HepG2 (cell line): ENCODE data around the gene SPATA33. TPM values are rescaled to one million over a fixed set of nuclear protein-coding genes. Genes with fewer than 3 reads are reported as not detected.

ENCODE experiments used
- ARHGAP35 ChIP-seq: sonication (generic); formaldehyde crosslinking; IDR thresholded peaks from 2 replicates; pipeline ENCODE4 v1.9.0; 2022; ENCODE audit warnings: mild to moderate bottlenecking, inconsistent platforms, moderate library complexity, missing genetic modification reagents, borderline replicate concordance
- EP300 ChIP-seq, 3 experiments: sonication (generic) in 1 of 3; formaldehyde crosslinking in 1 of 3; IDR thresholded peaks; 2 replicates each; pipeline versions ENCODE4 v1.5.1 to v1.6.1; 2011 to 2020; ENCODE audit warnings: low read depth in 2 of 3, low read length in 2 of 3, borderline replicate concordance in 1 of 3, improper control_type of control experiment in 1 of 3, mild to moderate bottlenecking in 1 of 3, missing genetic modification reagents in 1 of 3, moderate library complexity in 1 of 3
- GLI4 ChIP-seq: sonication (generic); formaldehyde crosslinking; IDR thresholded peaks from 2 replicates; pipeline ENCODE4 v1.5.1; 2020; ENCODE audit warnings: missing genetic modification reagents, mild to moderate bottlenecking, moderate library complexity, borderline replicate concordance
- HNF1B ChIP-seq: sonication (generic); formaldehyde crosslinking; IDR thresholded peaks from 2 replicates; pipeline ENCODE4 v1.5.1; 2020; ENCODE audit warnings: mild to moderate bottlenecking, moderate library complexity, missing genetic modification reagents
- KAT7 ChIP-seq: IDR thresholded peaks from 2 replicates; pipeline ENCODE4 v1.6.1; 2018; ENCODE audit warnings: borderline replicate concordance, missing compliant biosample characterization
- MAZ ChIP-seq, 2 experiments: sonication (generic) in 1 of 2; formaldehyde crosslinking in 1 of 2; IDR thresholded peaks; 2 replicates each; pipeline versions ENCODE4 v1.5.0 to v1.6.1; 2012 to 2020; ENCODE audit warnings: low read depth in 2 of 2, mild to moderate bottlenecking in 2 of 2, borderline replicate concordance in 1 of 2, improper control_type of control experiment in 1 of 2, low read length in 1 of 2, missing genetic modification reagents in 1 of 2, moderate library complexity in 1 of 2
- NFKB2 ChIP-seq: sonication (generic); formaldehyde crosslinking; IDR thresholded peaks from 2 replicates; pipeline ENCODE4 v1.4.0; 2020; ENCODE audit warnings: missing genetic modification reagents, borderline replicate concordance
- RFX3 ChIP-seq: IDR thresholded peaks from 2 replicates; pipeline ENCODE4 v1.6.1; 2016; ENCODE audit warnings: missing biosample characterization, missing genetic modification reagents
- SKI ChIP-seq: fragments of 450-650 bp; IDR thresholded peaks from one replicate; pipeline ENCODE4 v1.6.1; 2018; ENCODE audit warnings: mild to moderate bottlenecking; ENCODE audit not compliant: partially characterized antibody
- ZFP90 ChIP-seq: sonication (generic); formaldehyde crosslinking; IDR thresholded peaks from 2 replicates; pipeline ENCODE4 v1.8.0; 2022; ENCODE audit warnings: missing genetic modification reagents, mild to moderate bottlenecking, inconsistent platforms, borderline replicate concordance
- ZNF230 ChIP-seq: sonication (generic); formaldehyde crosslinking; IDR thresholded peaks from 2 replicates; pipeline ENCODE4 v1.4.0; 2020; ENCODE audit warnings: mild to moderate bottlenecking, missing genetic modification reagents
- ZNF331 ChIP-seq: sonication (generic); formaldehyde crosslinking; IDR thresholded peaks from 2 replicates; pipeline ENCODE4 v1.4.0; 2020; ENCODE audit warnings: missing genetic modification reagents
- ZNF598 ChIP-seq: sonication (generic); formaldehyde crosslinking; IDR thresholded peaks from 2 replicates; pipeline ENCODE4 v1.5.1; 2020; ENCODE audit warnings: mild to moderate bottlenecking, missing genetic modification reagents, borderline replicate concordance
- ZNF710 ChIP-seq: sonication (generic); formaldehyde crosslinking; IDR thresholded peaks from 2 replicates; pipeline ENCODE4 v1.5.0; 2020; ENCODE audit warnings: mild to moderate bottlenecking, missing genetic modification reagents, borderline replicate concordance
- ZNF780A ChIP-seq: sonication (generic); formaldehyde crosslinking; IDR thresholded peaks from 2 replicates; pipeline ENCODE4 v1.8.0; 2022; ENCODE audit warnings: mild to moderate bottlenecking, missing genetic modification reagents, moderate library complexity
- ZSCAN25 ChIP-seq: sonication (generic); formaldehyde crosslinking; IDR thresholded peaks from 2 replicates; pipeline ENCODE4 v1.8.0; 2022; ENCODE audit warnings: mild to moderate bottlenecking, missing genetic modification reagents
- polyA plus RNA-seq, 8 experiments: library from polyadenylated mRNA; depleted of rRNA in 3 of 8; stranded (reverse) in 7 of 8; unstranded in 1 of 8; fragments of >200 nt; fragmentation: Illumina TruSeq in 4 of 8; extraction: Trizol in 4 of 8; gene quantifications; 2 replicates each; pipeline versions ENCODE4 v1.2.1 to v1.2.3, GENCODE V29; 2011 to 2016; ENCODE audit warnings: low read depth in 4 of 8, missing spikeins in 1 of 8, mixed read lengths in 1 of 8; ENCODE audit not compliant: insufficient read depth in 1 of 8
- total RNA-seq, 5 experiments: library from RNA; depleted of rRNA; stranded (reverse); fragments of >200 nt; fragmentation: Illumina TruSeq; extraction: Trizol; gene quantifications; 2 replicates each; pipeline ENCODE4 v1.2.3, GENCODE V29; 2016; ENCODE audit warnings: low read depth in 1 of 5
- TF ChIP-seq, protein P1 (sequence below): sonication (generic); formaldehyde crosslinking; IDR thresholded peaks from 2 replicates; pipeline ENCODE4 v1.5.0; 2020; ENCODE audit warnings: mild to moderate bottlenecking, missing genetic modification reagents, moderate library complexity
- TF ChIP-seq, protein P2 (sequence below): sonication (generic); formaldehyde crosslinking; IDR thresholded peaks from 2 replicates; pipeline ENCODE4 v1.8.1; 2023; ENCODE audit warnings: mild to moderate bottlenecking, missing genetic modification reagents

SPATA33 gene
- total and polyA plus RNA-seq, 2 of the 13 experiments (the other 11 are each of a cell fraction or from before 2014, with no cell fraction given), result 5.7 to 11.0 TPM

DNA sequence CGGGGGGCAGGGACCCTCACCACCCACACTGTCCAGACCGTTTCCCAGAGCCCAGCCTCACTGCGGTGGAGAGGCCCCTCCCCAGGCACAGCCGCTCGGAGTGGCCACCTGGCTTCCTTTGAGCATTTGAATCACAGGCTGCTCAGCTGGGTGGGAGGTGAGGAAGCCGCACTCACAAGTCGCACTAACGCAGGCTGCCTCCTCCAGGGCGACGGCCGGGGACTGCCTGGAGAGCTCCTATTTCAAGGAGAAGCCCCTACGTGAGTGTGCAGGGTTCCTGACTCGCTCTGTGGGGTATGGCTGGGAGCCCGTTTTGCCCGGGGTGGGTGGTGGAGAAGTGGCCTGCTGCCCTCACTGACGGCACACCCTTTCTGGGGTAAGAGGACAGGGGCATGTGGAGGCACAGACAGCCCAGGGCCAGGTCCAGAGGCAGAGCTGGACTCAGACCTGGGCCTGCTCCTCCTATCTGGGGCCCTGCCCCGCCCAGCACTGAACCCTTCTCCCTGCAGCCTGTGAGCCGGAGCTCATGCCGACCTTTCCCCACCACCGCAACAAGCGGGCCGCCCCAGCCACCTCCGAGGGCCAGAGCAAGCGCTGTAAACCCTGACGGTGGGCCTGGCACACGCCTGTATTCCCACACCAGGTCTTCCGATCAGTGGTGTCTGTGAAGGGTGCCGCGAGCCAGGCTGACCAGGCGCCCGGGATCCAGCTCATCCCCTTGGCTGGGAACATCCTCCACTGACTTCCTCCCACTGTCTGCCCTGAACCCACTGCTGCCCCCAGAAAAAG lies 37.6 kb downstream of the SPATA33 start (continued):
- TF ChIP-seq ZNF710 (CRISPR knock-in tag) (peak; percentile 67; the same call in 1 of the 2 replicates), ZFP90 (CRISPR knock-in tag) (peak; percentile 87), KAT7 (CRISPR knock-in tag) (no peak), ZNF230 (CRISPR knock-in tag) (0 out of 2 replicates have a peak, but pooled peaks have one; percentile 12), SKI (peak; percentile 19), ZNF331 (peak; percentile 71; the same call in 1 of the 2 replicates), ZNF780A (CRISPR knock-in tag) (no peak), GLI4 (CRISPR knock-in tag) (0 out of 2 replicates have a peak, but pooled peaks have one; percentile 61), ZNF598 (CRISPR knock-in tag) (0 out of 2 replicates have a peak, but pooled peaks have one; percentile 68), EP300 (IDR thresholded peaks at IDR 0.05; ENCODE audit: low read depth in 2 of 2, low read length in 2 of 2) (no peak), EP300 (CRISPR knock-in tag; IDR thresholded peaks at IDR 0.05; ENCODE audit: borderline replicate concordance) (no peak), RFX3 (CRISPR knock-in tag) (no peak), NFKB2 (CRISPR knock-in tag) (peak; percentile 59; the same call in 1 of the 2 replicates), MAZ (IDR thresholded peaks at IDR 0.05; ENCODE audit: borderline replicate concordance, low read depth, low read length) (no peak), MAZ (CRISPR knock-in tag; IDR thresholded peaks at IDR 0.05; ENCODE audit: low read depth) (0 out of 2 replicates have a peak, but pooled peaks have one; percentile 54), ARHGAP35 (0 out of 2 replicates have a peak, but pooled peaks have one; percentile 41), ZSCAN25 (peak; percentile 52; the same call in 1 of the 2 replicates), HNF1B (0 out of 2 replicates have a peak, but pooled peaks have one; percentile 35)
- TF ChIP-seq, protein P1, sequence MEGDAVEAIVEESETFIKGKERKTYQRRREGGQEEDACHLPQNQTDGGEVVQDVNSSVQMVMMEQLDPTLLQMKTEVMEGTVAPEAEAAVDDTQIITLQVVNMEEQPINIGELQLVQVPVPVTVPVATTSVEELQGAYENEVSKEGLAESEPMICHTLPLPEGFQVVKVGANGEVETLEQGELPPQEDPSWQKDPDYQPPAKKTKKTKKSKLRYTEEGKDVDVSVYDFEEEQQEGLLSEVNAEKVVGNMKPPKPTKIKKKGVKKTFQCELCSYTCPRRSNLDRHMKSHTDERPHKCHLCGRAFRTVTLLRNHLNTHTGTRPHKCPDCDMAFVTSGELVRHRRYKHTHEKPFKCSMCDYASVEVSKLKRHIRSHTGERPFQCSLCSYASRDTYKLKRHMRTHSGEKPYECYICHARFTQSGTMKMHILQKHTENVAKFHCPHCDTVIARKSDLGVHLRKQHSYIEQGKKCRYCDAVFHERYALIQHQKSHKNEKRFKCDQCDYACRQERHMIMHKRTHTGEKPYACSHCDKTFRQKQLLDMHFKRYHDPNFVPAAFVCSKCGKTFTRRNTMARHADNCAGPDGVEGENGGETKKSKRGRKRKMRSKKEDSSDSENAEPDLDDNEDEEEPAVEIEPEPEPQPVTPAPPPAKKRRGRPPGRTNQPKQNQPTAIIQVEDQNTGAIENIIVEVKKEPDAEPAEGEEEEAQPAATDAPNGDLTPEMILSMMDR (CRISPR knock-in tag), result peak; percentile 6; the same call in 1 of the 2 replicates
- TF ChIP-seq, protein P2, sequence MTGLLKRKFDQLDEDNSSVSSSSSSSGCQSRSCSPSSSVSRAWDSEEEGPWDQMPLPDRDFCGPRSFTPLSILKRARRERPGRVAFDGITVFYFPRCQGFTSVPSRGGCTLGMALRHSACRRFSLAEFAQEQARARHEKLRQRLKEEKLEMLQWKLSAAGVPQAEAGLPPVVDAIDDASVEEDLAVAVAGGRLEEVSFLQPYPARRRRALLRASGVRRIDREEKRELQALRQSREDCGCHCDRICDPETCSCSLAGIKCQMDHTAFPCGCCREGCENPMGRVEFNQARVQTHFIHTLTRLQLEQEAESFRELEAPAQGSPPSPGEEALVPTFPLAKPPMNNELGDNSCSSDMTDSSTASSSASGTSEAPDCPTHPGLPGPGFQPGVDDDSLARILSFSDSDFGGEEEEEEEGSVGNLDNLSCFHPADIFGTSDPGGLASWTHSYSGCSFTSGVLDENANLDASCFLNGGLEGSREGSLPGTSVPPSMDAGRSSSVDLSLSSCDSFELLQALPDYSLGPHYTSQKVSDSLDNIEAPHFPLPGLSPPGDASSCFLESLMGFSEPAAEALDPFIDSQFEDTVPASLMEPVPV (CRISPR knock-in tag), result peak; percentile 93
